ENCODE data around the gene DLK1. TPM values are rescaled to one million over a fixed set of nuclear protein-coding genes. Genes with fewer than 3 reads are reported as not detected.

The DLK1 gene
- total RNA-seq, 1 donor from 2014 or later = not detected

DNA sequence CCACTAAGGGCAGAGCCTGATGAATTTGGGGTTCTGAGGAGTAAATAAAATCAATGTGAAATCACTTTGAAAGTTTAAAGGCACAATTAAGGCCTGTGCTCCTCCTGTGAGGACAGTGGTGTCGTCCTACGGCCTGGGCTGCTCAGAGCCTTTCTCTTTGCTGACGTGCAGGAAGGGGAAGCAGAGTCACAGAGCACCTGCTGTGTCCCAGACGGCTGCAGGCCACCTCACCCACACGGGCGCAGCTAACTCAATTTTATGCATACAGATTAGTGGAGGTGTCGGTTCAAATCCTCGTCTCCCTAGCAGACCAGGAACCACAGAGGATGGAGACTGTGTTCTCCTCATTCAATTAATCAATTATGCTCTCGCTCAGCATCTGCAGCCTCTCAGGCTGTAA lies 11.4 kb upstream of the DLK1 start:
- TF ChIP-seq, protein P1, sequence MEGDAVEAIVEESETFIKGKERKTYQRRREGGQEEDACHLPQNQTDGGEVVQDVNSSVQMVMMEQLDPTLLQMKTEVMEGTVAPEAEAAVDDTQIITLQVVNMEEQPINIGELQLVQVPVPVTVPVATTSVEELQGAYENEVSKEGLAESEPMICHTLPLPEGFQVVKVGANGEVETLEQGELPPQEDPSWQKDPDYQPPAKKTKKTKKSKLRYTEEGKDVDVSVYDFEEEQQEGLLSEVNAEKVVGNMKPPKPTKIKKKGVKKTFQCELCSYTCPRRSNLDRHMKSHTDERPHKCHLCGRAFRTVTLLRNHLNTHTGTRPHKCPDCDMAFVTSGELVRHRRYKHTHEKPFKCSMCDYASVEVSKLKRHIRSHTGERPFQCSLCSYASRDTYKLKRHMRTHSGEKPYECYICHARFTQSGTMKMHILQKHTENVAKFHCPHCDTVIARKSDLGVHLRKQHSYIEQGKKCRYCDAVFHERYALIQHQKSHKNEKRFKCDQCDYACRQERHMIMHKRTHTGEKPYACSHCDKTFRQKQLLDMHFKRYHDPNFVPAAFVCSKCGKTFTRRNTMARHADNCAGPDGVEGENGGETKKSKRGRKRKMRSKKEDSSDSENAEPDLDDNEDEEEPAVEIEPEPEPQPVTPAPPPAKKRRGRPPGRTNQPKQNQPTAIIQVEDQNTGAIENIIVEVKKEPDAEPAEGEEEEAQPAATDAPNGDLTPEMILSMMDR (IDR thresholded peaks at IDR 0.05) = no peak
- intact Hi-C loops (cut with micrococcal nuclease) = no loop called here
- Mint-ChIP-seq H3K4me1 (peaks cover 14% of the 10 kb centered on the region), H3K4me3 (no peak overlapping the region), H3K9me3 (no peaks in the 10 kb centered on the region), H3K27ac (no peak overlapping the region), H3K27me3 (peaks cover 32% of the 10 kb centered on the region), H3K36me3 (ENCODE audit: low read depth) (no peaks in the 10 kb centered on the region)
- ChIA-PET CTCF (no interaction called here), POLR2A (no interaction called here)
- DNase-seq (no peak), ATAC-seq (ENCODE audit: low read depth) (no peak)

- Mint-ChIP-seq H3K4me3 (no peak overlapping the region), H3K4me1 (peaks cover 14% of the 10 kb centered on the region), H3K27me3 (peaks cover 27% of the 10 kb centered on the region), H3K27ac (no peak overlapping the region), H3K9me3 (no peaks in the 10 kb centered on the region), H3K36me3 (ENCODE audit: low read depth) (no peaks in the 10 kb centered on the region)
- ChIA-PET POLR2A (no interaction called here), CTCF (no interaction called here)
- DNase-seq (no peak), ATAC-seq (ENCODE audit: low read depth) (no peak)
- intact Hi-C loops (cut with micrococcal nuclease) = no loop called here
- TF ChIP-seq, protein P1 (IDR thresholded peaks at IDR 0.05) = no peak
These were observed 10.9 kb upstream of the DLK1 start for GRCh38 chr14:100715803-100716202.

DNA sequence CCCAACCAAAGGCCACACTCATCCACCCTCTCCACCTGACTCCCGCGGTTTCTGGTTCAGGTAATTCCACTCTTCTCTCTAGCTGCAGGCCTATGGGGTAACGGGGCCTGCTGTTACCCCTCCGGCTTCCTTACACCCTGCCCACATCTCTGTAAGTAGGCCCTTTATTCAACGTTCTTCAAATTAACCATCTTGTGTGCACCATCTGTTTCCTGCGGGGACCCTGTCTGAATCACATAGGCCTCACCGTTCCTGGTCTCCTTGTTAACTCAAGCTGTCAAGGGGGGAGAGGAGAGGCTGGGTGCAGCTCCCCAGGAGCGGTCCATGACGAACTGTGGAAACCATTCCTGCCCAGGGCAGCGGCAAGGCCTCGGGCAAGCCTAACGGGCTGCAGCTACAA lies 9.3 kb upstream of the DLK1 start:
- H3K4me1 Mint-ChIP-seq = peaks cover 14% of the 10 kb centered on the region
- DNase-seq (no peak), ATAC-seq (ENCODE audit: low read depth) (no peak)
- H3K4me3 Mint-ChIP-seq = no peak overlapping the region
- TF ChIP-seq, protein P1 (IDR thresholded peaks at IDR 0.05) = no peak
- H3K27me3 Mint-ChIP-seq = peaks cover 23% of the 10 kb centered on the region
- no peaks in the 10 kb centered on the region for H3K36me3 Mint-ChIP-seq (ENCODE audit: low read depth)
- H3K27ac Mint-ChIP-seq = no peak overlapping the region
- intact Hi-C loops (cut with micrococcal nuclease) = no loop called here
- CTCF ChIA-PET = no interaction called here
- POLR2A ChIA-PET = no interaction called here
- no peaks in the 10 kb centered on the region for H3K9me3 Mint-ChIP-seq

DNA sequence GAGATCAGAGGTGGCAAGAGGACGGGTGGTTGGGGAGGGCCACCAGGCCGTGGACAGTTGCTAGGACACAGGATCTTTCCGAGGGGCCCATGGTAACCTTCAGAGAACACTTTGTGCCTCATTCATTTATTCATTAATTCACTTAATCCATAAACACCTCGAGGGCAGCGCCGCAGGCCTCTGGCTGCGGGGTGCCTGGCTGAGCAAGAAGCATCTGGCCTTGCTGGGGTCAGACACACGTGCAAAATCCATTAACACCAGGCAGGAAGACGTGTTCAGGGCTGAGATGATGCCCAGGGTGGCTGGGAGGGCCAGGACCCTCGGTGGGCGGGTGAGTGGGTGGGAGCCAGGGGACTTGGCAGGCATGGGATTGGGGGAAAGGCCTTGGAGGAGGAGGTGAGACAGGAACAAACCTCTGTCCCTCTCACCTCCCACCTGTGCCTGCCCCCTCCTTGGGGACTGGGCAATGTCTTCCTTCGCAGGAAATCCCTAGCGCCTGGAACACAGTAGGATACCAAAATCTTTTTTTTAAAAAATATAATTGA lies 6.6 kb upstream of the DLK1 start:
- CTCF ChIA-PET = no interaction called here
- no peaks in the 10 kb centered on the region for H3K36me3 Mint-ChIP-seq (ENCODE audit: low read depth)
- peaks cover 3% of the 10 kb centered on the region for H3K4me1 Mint-ChIP-seq
- H3K9me3 Mint-ChIP-seq = no peaks in the 10 kb centered on the region
- H3K4me3 Mint-ChIP-seq = no peak overlapping the region
- TF ChIP-seq, protein P1 (IDR thresholded peaks at IDR 0.05) = no peak
- ATAC-seq (ENCODE audit: low read depth) (no peak), DNase-seq (no peak)
- H3K27ac Mint-ChIP-seq = no peak overlapping the region
- POLR2A ChIA-PET = no interaction called here
- intact Hi-C loops (cut with micrococcal nuclease) = no loop called here
- peaks cover 21% of the 10 kb centered on the region for H3K27me3 Mint-ChIP-seq

- POLR2A ChIA-PET = no interaction called here
- TF ChIP-seq, protein P1 (IDR thresholded peaks at IDR 0.05) = no peak
- peaks cover 30% of the 10 kb centered on the region for H3K27me3 Mint-ChIP-seq
These were observed 5.1 kb upstream of the DLK1 start for GRCh38 chr14:100721568-100721967.

More at GRCh38 chr14:100721568-100721967, 5.1 kb upstream of the DLK1 start:
- no peak for ATAC-seq (ENCODE audit: low read depth)
- DNase-seq = no peak
- no peaks in the 10 kb centered on the region for H3K36me3 Mint-ChIP-seq (ENCODE audit: low read depth)
- H3K27ac Mint-ChIP-seq = no peak overlapping the region
- H3K9me3 Mint-ChIP-seq = no peaks in the 10 kb centered on the region
- CTCF ChIA-PET = no interaction called here
- no peak overlapping the region for H3K4me3 Mint-ChIP-seq
- intact Hi-C loops (cut with micrococcal nuclease) = no loop called here
- H3K4me1 Mint-ChIP-seq = peaks cover 3% of the 10 kb centered on the region

All from activated B cell treated with CpG ODN at 0.5 μM for 24 hours (primary cell).